A673 (cell line): ENCODE data around the gene CBX3.

Experiments used
- CTCF ChIP-seq: fragments of 300-800, 200-600 bp; sonication (generic); conservative IDR thresholded peaks from 2 replicates; pipeline ENCODE4 v1.5.1; 2017; ENCODE audit warnings: low read depth, mild to moderate bottlenecking, antibody characterized with exemption, low read length, moderate library complexity, mixed read lengths
- EZH2 ChIP-seq: fragments of 200-600 bp; sonication (generic); IDR thresholded peaks from 2 replicates; pipeline ENCODE4 v1.6.1; 2017; ENCODE audit warnings: borderline replicate concordance, low read depth, mild to moderate bottlenecking, mixed read lengths, antibody characterized with exemption, low read length; ENCODE audit not compliant: poor library complexity, severe bottlenecking

GRCh38 chr7:26202019-26202990 is 760 bp downstream of the CBX3 start:
- TF ChIP-seq EZH2 (no peak), CTCF (no peak)
